Measurements from ENCODE around the gene CCDC80.

CCDC80 gene

GRCh38 chr3:112654979-112655378 lies 14.0 kb upstream of the CCDC80 start:
- peak; percentile 26 for DNase-seq (ENCODE audit: low spot score)

GRCh38 chr3:112654492-112654891 lies 13.5 kb upstream of the CCDC80 start:
- DNase-seq (ENCODE audit: low spot score): no peak

GRCh38 chr3:112653881-112654300 lies 12.9 kb upstream of the CCDC80 start:
- DNase-seq (ENCODE audit: low spot score): no peak

- DNase-seq (ENCODE audit: low spot score): no peak
Observed at GRCh38 chr3:112653209-112653871, 12.4 kb upstream of the CCDC80 start.

- DNase-seq (ENCODE audit: low spot score): no peak
Observed at GRCh38 chr3:112651516-112651915, 10.6 kb upstream of the CCDC80 start.

GRCh38 chr3:112651071-112651470 lies 10.1 kb upstream of the CCDC80 start:
- no peak for DNase-seq (ENCODE audit: low spot score)

- no peak for DNase-seq (ENCODE audit: low spot score)
Observed at GRCh38 chr3:112650482-112650881, 9.5 kb upstream of the CCDC80 start.

- no peak for DNase-seq (ENCODE audit: low spot score)
Observed at GRCh38 chr3:112649478-112649735, 8.5 kb upstream of the CCDC80 start.

- DNase-seq (ENCODE audit: low spot score): no peak
Observed at GRCh38 chr3:112647122-112647521, 6.2 kb upstream of the CCDC80 start.

- DNase-seq (ENCODE audit: low spot score): no peak
Observed at GRCh38 chr3:112646623-112647022, 5.7 kb upstream of the CCDC80 start.

- no peak for DNase-seq (ENCODE audit: low spot score)
Observed at GRCh38 chr3:112644453-112644852, 3.5 kb upstream of the CCDC80 start.

- no peak for DNase-seq (ENCODE audit: low spot score)
Observed at GRCh38 chr3:112643621-112644240, 2.8 kb upstream of the CCDC80 start.

- DNase-seq (ENCODE audit: low spot score): peak; percentile 91
Observed at GRCh38 chr3:112642912-112643506, 2.1 kb upstream of the CCDC80 start.

- DNase-seq (ENCODE audit: low spot score): peak; percentile 8
Observed at GRCh38 chr3:112640276-112640929, 540 bp downstream of the CCDC80 start.

GRCh38 chr3:112639455-112640225 lies 1.3 kb downstream of the CCDC80 start:
- DNase-seq (ENCODE audit: low spot score): no peak

GRCh38 chr3:112638327-112639020 lies 2.5 kb downstream of the CCDC80 start:
- DNase-seq (ENCODE audit: low spot score): no peak

GRCh38 chr3:112637700-112638099 lies 3.2 kb downstream of the CCDC80 start:
- no peak for DNase-seq (ENCODE audit: low spot score)

GRCh38 chr3:112635674-112636073 lies 5.3 kb downstream of the CCDC80 start:
- no peak for DNase-seq (ENCODE audit: low spot score)

- no peak for DNase-seq (ENCODE audit: low spot score)
Observed at GRCh38 chr3:112634786-112635541, 6.0 kb downstream of the CCDC80 start.

- DNase-seq (ENCODE audit: low spot score): no peak
Observed at GRCh38 chr3:112633757-112634156, 7.2 kb downstream of the CCDC80 start.

- no peak for DNase-seq (ENCODE audit: low spot score)
Observed at GRCh38 chr3:112633191-112633590, 7.8 kb downstream of the CCDC80 start.
